Left lobe of liver (tissue), 2 donors: Measurements from ENCODE around the gene ABTB2. TPM values are rescaled to one million over a fixed set of nuclear protein-coding genes. Genes with fewer than 3 reads are reported as not detected.
A peak's percentile ranks its signal among the peaks of the same experiment; 100 is the strongest.

Experiments used
- ATAC-seq: fragments of 200-7000 bp; cut with Tn5 transposase; one replicate; pipeline ENCODE4 v1.9.1; 2020; ENCODE audit warnings: mild to moderate bottlenecking, moderate library complexity
- DNase-seq: peaks from one replicate; pipeline ENCODE4 v3.0.0-alpha.2; 2020; ENCODE audit warnings: low spot score
- total RNA-seq: library from RNA; stranded (reverse); gene quantifications from one replicate; pipeline ENCODE4 v1.2.1, GENCODE V29; 2021
- donor health status: DM: no; HTN: no; CAD: no; lungs with moderate emphysema.
- donor health status: DM: no; HTN: yes; CAD: no.

ABTB2 gene
- total RNA-seq, 1 donor from 2014 or later = 11.4 TPM

GRCh38 chr11:34132261-34132965 lies 225.4 kb downstream of the ABTB2 start:
- no peak for DNase-seq
- ATAC-seq = no peak

GRCh38 chr11:34128824-34129223 lies 229.0 kb downstream of the ABTB2 start:
- DNase-seq = no peak

GRCh38 chr11:34126959-34127848 lies 230.6 kb downstream of the ABTB2 start:
- DNase-seq (no peak), ATAC-seq (no peak)

More at GRCh38 chr11:34128824-34129223, 229.0 kb downstream of the ABTB2 start:
- no peak for ATAC-seq

GRCh38 chr11:34124885-34125668 lies 232.7 kb downstream of the ABTB2 start:
- DNase-seq = no peak
- ATAC-seq = no peak

- DNase-seq = no peak
- ATAC-seq = no peak
Observed at GRCh38 chr11:34120651-34121050, 237.2 kb downstream of the ABTB2 start.

- no peak for ATAC-seq
Observed at GRCh38 chr11:34114471-34114870, 243.3 kb downstream of the ABTB2 start.

GRCh38 chr11:34114014-34114413 lies 243.8 kb downstream of the ABTB2 start:
- ATAC-seq (no peak), DNase-seq (no peak)

More at GRCh38 chr11:34114471-34114870, 243.3 kb downstream of the ABTB2 start:
- DNase-seq = no peak

- ATAC-seq = no peak
Observed at GRCh38 chr11:34111722-34112270, 246.0 kb downstream of the ABTB2 start.

GRCh38 chr11:34105957-34106504 lies 251.8 kb downstream of the ABTB2 start:
- no peak for ATAC-seq
- no peak for DNase-seq

More at GRCh38 chr11:34111722-34112270, 246.0 kb downstream of the ABTB2 start:
- no peak for DNase-seq

- DNase-seq (peak; percentile 98), ATAC-seq (peak; percentile 93)
Observed at GRCh38 chr11:34105079-34105956, 252.5 kb downstream of the ABTB2 start, which contains the start of gene NAT10. Gene NAT10, plus strand, starts transcription at chr11:34105629. Its CDS starts 2,597 bp downstream, at chr11:34108226.

GRCh38 chr11:34104680-34105078 lies 253.1 kb downstream of the ABTB2 start:
- ATAC-seq = no peak

More at GRCh38 chr11:34104680-34105078, 253.1 kb downstream of the ABTB2 start:
- no peak for DNase-seq

Other genes starting within 250 kb of the ABTB2 start
- 363 TPM for gene CAT, start 80.9 kb upstream of the ABTB2 start, total RNA-seq
- gene ELF5, start 155.8 kb upstream of the ABTB2 start, total RNA-seq = 0.10 TPM